K562 (cell line): ENCODE measurements around the gene NYAP1. TPM values are rescaled to one million over a fixed set of nuclear protein-coding genes. Genes with fewer than 3 reads are reported as not detected.

Source experiments
- ATAC-seq: fragments of 200-7000 bp; cut with Tn5 transposase; 3 replicates; pipeline ENCODE4 v1.9.1; 2020; ENCODE audit warnings: moderate library complexity
- BruUV-seq: library from RNA; stranded (reverse); fragments of 400-500 nt; replicated peaks from 2 replicates; lab custom pipeline; 2021; lab: Mats Ljungman, UMichigan
- CTCF ChIA-PET: fragments of 300-600 bp; formaldehyde crosslinking; extraction: SDS; loops from one replicate; lab custom pipeline; 2021; ENCODE audit warnings: low intra/inter-chr PET ratio; lab: Yijun Ruan, JAX
- POLR2A ChIA-PET: fragments of 300-600, 350-650 bp; sonication (Branson Sonifier 250); formaldehyde crosslinking; extraction: SDS; loops from one replicate; lab custom pipeline; 2021; ENCODE audit warnings: antibody characterized with exemption, inconsistent platforms; lab: Yijun Ruan, JAX
- DNase-seq, 4 experiments: peaks; one replicate each; pipeline versions ENCODE4 v3.0.0 to v3.0.0-alpha.2; 2011 to 2018; ENCODE audit warnings: low spot score in 3 of 4, mixed read lengths in 3 of 4; ENCODE audit errors: extremely low read depth in 1 of 4
- FAIRE-seq: peaks from 2 replicates; lab custom pipeline; 2011; peaks lifted over from hg19 to GRCh38; lab: Jason Lieb, UNC
- H2AFZ ChIP-seq: 2 replicates; pipeline ENCODE4 v1.6.0; 2011; ENCODE audit warnings: low read depth, low read length, control low read depth, inconsistent platforms
- H3K27ac ChIP-seq: fragments of 200-600 bp; 3 replicates; pipeline ENCODE4 v1.8.0; 2011; ENCODE audit warnings: low read depth, mild to moderate bottlenecking, control low read depth, inconsistent platforms, low read length, moderate library complexity, mixed read lengths; ENCODE audit errors: extremely low read depth
- H3K27me3 ChIP-seq, 2 experiments: fragments of 300-600 bp in 1 of 2; 2 replicates in 1 of 2; 3 replicates in 1 of 2; pipeline versions ENCODE4 v1.6.0 to v1.8.0; 2011; ENCODE audit warnings: inconsistent platforms in 2 of 2, low read length in 2 of 2, mild to moderate bottlenecking in 1 of 2, mixed read lengths in 1 of 2, moderate library complexity in 1 of 2; ENCODE audit not compliant: control insufficient read depth in 2 of 2, insufficient read depth in 2 of 2
- H3K36me3 ChIP-seq: fragments of 300-600 bp; 3 replicates; pipeline ENCODE4 v1.8.0; 2011; ENCODE audit warnings: mild to moderate bottlenecking, low read length, inconsistent platforms; ENCODE audit not compliant: control insufficient read depth, insufficient read depth
- H3K4me1 ChIP-seq, 2 experiments: fragments of 200-600 bp in 1 of 2; replicated peaks in 1 of 2; 2 replicates in 1 of 2; 3 replicates in 1 of 2; pipeline versions ENCODE4 v1.5.1 to v1.8.0; 2011; ENCODE audit warnings: inconsistent platforms in 2 of 2, low read length in 2 of 2, mild to moderate bottlenecking in 1 of 2, mixed read lengths in 1 of 2, moderate library complexity in 1 of 2; ENCODE audit not compliant: control insufficient read depth in 2 of 2, insufficient read depth in 2 of 2
- H3K4me2 ChIP-seq: 2 replicates; pipeline ENCODE4 v1.6.1; 2011; ENCODE audit warnings: low read length, control low read depth, inconsistent platforms, mixed read lengths; ENCODE audit not compliant: insufficient read depth
- H3K4me3 ChIP-seq: fragments of 200-600 bp; sonication (generic), shearing (Covaris generic); 2 replicates; pipeline ENCODE4 v1.5.1; 2016; ENCODE audit warnings: control low read depth, inconsistent platforms
- H3K79me2 ChIP-seq: fragments of 200-600 bp; 3 replicates; pipeline ENCODE4 v1.8.0; 2011; ENCODE audit warnings: low read length, inconsistent platforms; ENCODE audit not compliant: control insufficient read depth, insufficient read depth
- H3K9ac ChIP-seq, 2 experiments: 2 replicates each; pipeline versions ENCODE4 v1.6.0 to v1.6.1; 2011; ENCODE audit warnings: low read depth in 2 of 2, low read length in 2 of 2, control low read depth in 1 of 2, inconsistent platforms in 1 of 2, mild to moderate bottlenecking in 1 of 2, mixed read lengths in 1 of 2; ENCODE audit not compliant: insufficient read depth in 1 of 2
- H3K9me1 ChIP-seq: one replicate; pipeline ENCODE4 v1.6.0; 2011; ENCODE audit warnings: inconsistent platforms, mild to moderate bottlenecking, low read length, moderate library complexity; ENCODE audit not compliant: control insufficient read depth, insufficient read depth
- H3K9me3 ChIP-seq: replicated peaks from 2 replicates; pipeline ENCODE4 v1.5.1; 2011; ENCODE audit warnings: low read depth, low read length, inconsistent platforms; ENCODE audit not compliant: control insufficient read depth, insufficient read depth
- H4K20me1 ChIP-seq: replicated peaks from 2 replicates; pipeline ENCODE4 v1.6.1; 2011; ENCODE audit warnings: low read length, inconsistent platforms, mixed read lengths; ENCODE audit not compliant: control insufficient read depth, insufficient read depth
- BACH1 ChIP-seq: fragments of 200-800 bp; sonication (Bioruptor generic); IDR thresholded peaks from 2 replicates; pipeline ENCODE4 v1.6.1; 2016; ENCODE audit warnings: missing genetic modification characterization, missing compliant biosample characterization
- CREB1 ChIP-seq, 2 experiments: sonication (generic) in 1 of 2; formaldehyde crosslinking in 1 of 2; IDR thresholded peaks; 2 replicates each; pipeline versions ENCODE4 v1.6.1 to v1.8.0; 2012 to 2022; ENCODE audit warnings: inconsistent platforms in 1 of 2, mild to moderate bottlenecking in 1 of 2, missing genetic modification reagents in 1 of 2, moderate library complexity in 1 of 2
- FOSL1 ChIP-seq: fragments of 200-800 bp; sonication (Bioruptor generic); conservative IDR thresholded peaks from 2 replicates; pipeline ENCODE4 v1.6.1; 2016; ENCODE audit warnings: missing genetic modification characterization, missing compliant biosample characterization
- HOXB6 ChIP-seq: fragments of 250-450 bp; sonication (Bioruptor Pico); IDR thresholded peaks from 2 replicates; pipeline ENCODE4 v1.5.1; 2022; ENCODE audit warnings: mild to moderate bottlenecking, borderline replicate concordance
- MAZ ChIP-seq, 2 experiments: fragments of 450-650 bp in 1 of 2; sonication (generic) in 1 of 2; formaldehyde crosslinking; IDR thresholded peaks in 1 of 2; conservative IDR thresholded peaks in 1 of 2; 2 replicates each; pipeline versions ENCODE4 v1.4.0 to v1.5.0; 2020; ENCODE audit warnings: mild to moderate bottlenecking in 1 of 2, missing genetic modification reagents in 1 of 2
- NFIX ChIP-seq: fragments of 250-450 bp; sonication (Bioruptor Pico); IDR thresholded peaks from 2 replicates; pipeline ENCODE4 v1.4.0; 2020; ENCODE audit warnings: low read depth, mild to moderate bottlenecking, moderate library complexity
- NR2C1 ChIP-seq, 2 experiments: fragments of 450-650 bp; IDR thresholded peaks; 2 replicates each; pipeline ENCODE4 v1.6.1; 2017; ENCODE audit warnings: mild to moderate bottlenecking in 2 of 2, antibody characterized with exemption in 1 of 2, inconsistent platforms in 1 of 2, missing compliant biosample characterization in 1 of 2, missing genetic modification characterization in 1 of 2
- PTTG1 ChIP-seq: fragments of 450-650 bp; IDR thresholded peaks from 2 replicates; pipeline ENCODE4 v1.6.1; 2016; ENCODE audit warnings: low read depth, mild to moderate bottlenecking, missing genetic modification characterization, missing compliant biosample characterization
- RBM39 ChIP-seq: fragments of 200-400 bp; formaldehyde crosslinking; optimal IDR thresholded peaks from 2 replicates; pipeline ENCODE3; 2018; ENCODE audit warnings: low read depth, low read length
- RCOR1 ChIP-seq, 2 experiments: IDR thresholded peaks; 2 replicates each; pipeline ENCODE4 v1.6.1; 2012; ENCODE audit warnings: low read depth in 2 of 2, low read length in 2 of 2, borderline replicate concordance in 1 of 2, improper control_type of control experiment in 1 of 2
- XRCC3 ChIP-seq: fragments of 450-650 bp; IDR thresholded peaks from 2 replicates; pipeline ENCODE4 v1.6.1; 2017; ENCODE audit warnings: mild to moderate bottlenecking, moderate library complexity
- ZNF41 ChIP-seq: fragments of 250-450 bp; sonication (Bioruptor Pico); conservative IDR thresholded peaks from 2 replicates; pipeline ENCODE4 v1.4.0; 2020; ENCODE audit warnings: mild to moderate bottlenecking
- ZNF699 ChIP-seq: fragments of 250-450 bp; sonication (Bioruptor Pico); IDR thresholded peaks from 2 replicates; pipeline ENCODE4 v1.8.0; 2021; ENCODE audit warnings: mild to moderate bottlenecking, moderate library complexity; ENCODE audit not compliant: insufficient replicate concordance
- WGBS: fragments of 100-300 bp; shearing (Covaris generic); methylation state at CpG from one replicate; pipeline ENCODE4 v1.1.6; 2016; ENCODE audit warnings: low coverage, mixed read lengths; ENCODE audit not compliant: insufficient coverage; ENCODE audit errors: missing lambda C conversion rate; 5-methylcytosine and 5-hydroxymethylcytosine counted together
- in situ Hi-C: fragments of 300-500 bp; cut with MboI; formaldehyde crosslinking; loops from 4 replicates; pipeline ENCODE4 v1.15.0; 2018; ENCODE audit warnings: inconsistent platforms, mixed read lengths
- intact Hi-C: fragments of 100-400 bp; cut with micrococcal nuclease; formaldehyde crosslinking; loops from 2 replicates; pipeline ENCODE4 v1.14.2; 2022
- polyA plus RNA-seq, 8 experiments: library from polyadenylated mRNA; depleted of rRNA in 4 of 8; stranded (reverse) in 5 of 8; unstranded in 3 of 8; fragments of >200 nt; fragmentation: Nextera tagmentation in 2 of 8; fragmentation: Illumina TruSeq in 1 of 8; extraction: Ambion mirVana in 2 of 8; extraction: Trizol in 1 of 8; gene quantifications; 2 replicates each; pipeline versions ENCODE4 v1.2.1 to v1.2.3, GENCODE V29; 2011 to 2014; ENCODE audit warnings: inconsistent platforms in 1 of 8, missing spikeins in 1 of 8
- total RNA-seq, 7 experiments: library from RNA; depleted of rRNA in 6 of 7; stranded (reverse); fragments of >200 nt in 6 of 7; fragmentation: Illumina TruSeq in 2 of 7; extraction: Trizol in 2 of 7; gene quantifications; 2 replicates each; pipeline versions ENCODE4 v1.2.1 to v1.2.3, GENCODE V29; 2011 to 2021; ENCODE audit warnings: low replicate concordance in 1 of 7
- TF ChIP-seq, protein P1 (sequence below): sonication (generic); formaldehyde crosslinking; IDR thresholded peaks from 2 replicates; pipeline ENCODE4 v1.8.1; 2023; ENCODE audit warnings: mild to moderate bottlenecking, missing genetic modification reagents
- TF ChIP-seq, protein P2 (sequence below), 2 experiments: IDR thresholded peaks; 2 replicates each; pipeline ENCODE4 v1.6.1; 2012; ENCODE audit warnings: improper control_type of control experiment in 2 of 2, low read depth in 2 of 2, low read length in 2 of 2, borderline replicate concordance in 1 of 2

Gene NYAP1
- total and polyA plus RNA-seq, 9 of the 15 experiments (the other 6 are each of a cell fraction or from before 2014, with no cell fraction given): 0.11 to 0.88 (median 0.22) TPM; not detected in 2

DNA sequence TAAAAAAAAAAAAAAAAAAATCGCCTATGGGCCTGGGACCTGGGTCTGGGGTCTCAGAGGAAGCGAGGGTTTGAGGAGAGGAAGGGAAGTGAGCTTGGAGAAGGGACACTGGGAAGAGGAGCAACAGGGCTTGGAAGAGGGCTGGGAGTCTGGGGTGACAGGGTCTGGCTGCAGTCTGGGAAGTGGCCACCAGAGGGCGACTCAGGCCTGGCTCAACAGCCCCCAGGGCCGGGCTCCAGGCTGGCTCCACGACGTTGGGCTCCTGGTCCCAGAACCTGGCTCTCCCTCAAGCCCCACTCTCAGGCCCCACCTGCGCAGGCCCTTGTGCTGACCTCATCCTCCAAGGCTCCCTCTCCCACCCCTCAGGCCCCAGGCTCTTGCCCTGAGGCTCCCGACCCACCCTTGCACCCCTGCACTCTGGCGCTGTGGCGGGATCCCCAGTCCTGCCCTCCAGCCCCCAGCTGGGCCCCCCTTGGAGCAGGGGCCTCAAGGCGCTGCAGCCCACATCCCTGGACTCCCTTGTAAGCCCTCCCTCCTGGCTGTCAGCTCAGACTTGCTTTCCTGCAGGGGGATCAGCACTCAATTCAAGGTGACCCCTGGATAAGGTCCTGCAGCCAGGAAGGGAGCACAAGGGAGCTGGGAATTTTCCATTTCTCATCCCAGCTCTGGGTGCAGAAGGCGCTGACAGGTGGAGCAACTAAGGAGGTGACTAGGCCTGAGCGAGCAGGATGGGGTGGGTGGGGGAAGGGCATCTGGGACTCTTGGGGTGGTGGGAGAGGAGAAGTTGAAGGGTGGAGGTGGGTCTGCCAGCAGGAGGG, 14.3 kb upstream of the NYAP1 start:
- H3K4me2 ChIP-seq: no peak overlapping the region
- H3K27ac ChIP-seq: no peak overlapping the region
- WGBS: 33% methylated on average over 13 of the region's 13 CpGs
- ATAC-seq (peak; percentile 87), DNase-seq (peak; percentile 88 to 92 (median 90)), FAIRE-seq (peak; percentile 90)
- ChIA-PET CTCF (interaction anchor here (0.6 to 2.6 kb wide), 12 partner anchors 9 to 815 kb away, joined by 3 to 26 read pairs (median 5); partner anchors contain the start of genes NYAP1 and TSC22D4), POLR2A (interaction anchor here (0.6 to 2.2 kb wide), 7 partner anchors 9 to 117 kb away, joined by 3 to 7 read pairs (median 3); partner anchors contain the start of genes FBXO24, LRCH4 and ZCWPW1)
- peaks cover 62% of the 10 kb centered on the region for H3K36me3 ChIP-seq
- H3K9me3 ChIP-seq: no peaks in the 10 kb centered on the region
- BruUV-seq: no TSS peak
- H3K4me1 ChIP-seq: peaks cover 17 to 52% of the 10 kb centered on the region in 2 experiments
- in situ Hi-C loops (loop anchor here (25.0 kb wide), 1 partner anchor 93 kb away; the partner anchor contains the start of gene SAP25), intact Hi-C loops (loop anchor here (1.0 to 5.0 kb wide), 4 partner anchors 14 to 383 kb away; partner anchors contain the start of genes NYAP1 and SLC12A9)
- peaks cover 6% of the 10 kb centered on the region for H3K9me1 ChIP-seq
- no peaks in the 10 kb centered on the region for H3K27me3 ChIP-seq
- no peak overlapping the region for H2AFZ ChIP-seq
- peaks cover 8% of the 10 kb centered on the region for H4K20me1 ChIP-seq
- H3K79me2 ChIP-seq: peaks cover 15% of the 10 kb centered on the region
- peak overlapping the region in 1 of 2 experiments; percentile 82; a peak in 2 of 4 replicates for H3K9ac ChIP-seq
- no peak overlapping the region for H3K4me3 ChIP-seq
- TF ChIP-seq MAZ (CRISPR knock-in tag; conservative IDR thresholded peaks at IDR 0.05 in 1 of 2, IDR thresholded peaks at IDR 0.05 in 1 of 2): peak; percentile 40 to 72; a peak in 3 of 4 replicates
- TF ChIP-seq NR2C1 (IDR thresholded peaks at IDR 0.05): no peak
- TF ChIP-seq NR2C1 (tag; IDR thresholded peaks at IDR 0.05): no peak
- no peak for TF ChIP-seq CREB1 (IDR thresholded peaks at IDR 0.05)
- peak; percentile 48; the same call in 1 of the 2 replicates for TF ChIP-seq CREB1 (CRISPR knock-in tag; IDR thresholded peaks at IDR 0.05)
- TF ChIP-seq, protein P1, sequence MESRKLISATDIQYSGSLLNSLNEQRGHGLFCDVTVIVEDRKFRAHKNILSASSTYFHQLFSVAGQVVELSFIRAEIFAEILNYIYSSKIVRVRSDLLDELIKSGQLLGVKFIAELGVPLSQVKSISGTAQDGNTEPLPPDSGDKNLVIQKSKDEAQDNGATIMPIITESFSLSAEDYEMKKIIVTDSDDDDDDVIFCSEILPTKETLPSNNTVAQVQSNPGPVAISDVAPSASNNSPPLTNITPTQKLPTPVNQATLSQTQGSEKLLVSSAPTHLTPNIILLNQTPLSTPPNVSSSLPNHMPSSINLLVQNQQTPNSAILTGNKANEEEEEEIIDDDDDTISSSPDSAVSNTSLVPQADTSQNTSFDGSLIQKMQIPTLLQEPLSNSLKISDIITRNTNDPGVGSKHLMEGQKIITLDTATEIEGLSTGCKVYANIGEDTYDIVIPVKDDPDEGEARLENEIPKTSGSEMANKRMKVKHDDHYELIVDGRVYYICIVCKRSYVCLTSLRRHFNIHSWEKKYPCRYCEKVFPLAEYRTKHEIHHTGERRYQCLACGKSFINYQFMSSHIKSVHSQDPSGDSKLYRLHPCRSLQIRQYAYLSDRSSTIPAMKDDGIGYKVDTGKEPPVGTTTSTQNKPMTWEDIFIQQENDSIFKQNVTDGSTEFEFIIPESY: peak; percentile 99
- no peak for TF ChIP-seq ZNF699 (CRISPR knock-in tag)
- TF ChIP-seq, protein P2, sequence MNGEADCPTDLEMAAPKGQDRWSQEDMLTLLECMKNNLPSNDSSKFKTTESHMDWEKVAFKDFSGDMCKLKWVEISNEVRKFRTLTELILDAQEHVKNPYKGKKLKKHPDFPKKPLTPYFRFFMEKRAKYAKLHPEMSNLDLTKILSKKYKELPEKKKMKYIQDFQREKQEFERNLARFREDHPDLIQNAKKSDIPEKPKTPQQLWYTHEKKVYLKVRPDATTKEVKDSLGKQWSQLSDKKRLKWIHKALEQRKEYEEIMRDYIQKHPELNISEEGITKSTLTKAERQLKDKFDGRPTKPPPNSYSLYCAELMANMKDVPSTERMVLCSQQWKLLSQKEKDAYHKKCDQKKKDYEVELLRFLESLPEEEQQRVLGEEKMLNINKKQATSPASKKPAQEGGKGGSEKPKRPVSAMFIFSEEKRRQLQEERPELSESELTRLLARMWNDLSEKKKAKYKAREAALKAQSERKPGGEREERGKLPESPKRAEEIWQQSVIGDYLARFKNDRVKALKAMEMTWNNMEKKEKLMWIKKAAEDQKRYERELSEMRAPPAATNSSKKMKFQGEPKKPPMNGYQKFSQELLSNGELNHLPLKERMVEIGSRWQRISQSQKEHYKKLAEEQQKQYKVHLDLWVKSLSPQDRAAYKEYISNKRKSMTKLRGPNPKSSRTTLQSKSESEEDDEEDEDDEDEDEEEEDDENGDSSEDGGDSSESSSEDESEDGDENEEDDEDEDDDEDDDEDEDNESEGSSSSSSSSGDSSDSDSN (IDR thresholded peaks at IDR 0.05; ENCODE audit: borderline replicate concordance in 1 of 2, low read depth in 2 of 2, low read length in 2 of 2): 0 out of 4 replicates have a peak, but pooled peaks of 1 of the 2 experiments have one; percentile 32
- TF ChIP-seq XRCC3: no peak
- TF ChIP-seq PTTG1 (tag): no peak
- no peak for TF ChIP-seq NFIX (CRISPR knock-in tag)
- no peak for TF ChIP-seq ZNF41 (CRISPR knock-in tag)
- TF ChIP-seq RBM39: peak; percentile 49
- 0 out of 4 replicates have a peak, but pooled peaks of 1 of the 2 experiments have one; percentile 32 for TF ChIP-seq RCOR1 (IDR thresholded peaks at IDR 0.05; ENCODE audit: borderline replicate concordance in 1 of 2, low read depth in 2 of 2, low read length in 2 of 2)
- no peak for TF ChIP-seq HOXB6 (CRISPR knock-in tag)
- no peak for TF ChIP-seq BACH1 (tag)
- TF ChIP-seq FOSL1 (tag): no peak
